GM12878 (cell line): Measurements from ENCODE around the gene CLCN7.

Experiments used
- EZH2 ChIP-seq: IDR thresholded peaks from 2 replicates; pipeline ENCODE4 v1.6.1; 2012; ENCODE audit warnings: low read depth, mild to moderate bottlenecking, control low read depth, inconsistent platforms, low read length, borderline replicate concordance; ENCODE audit not compliant: control insufficient read depth
- SMC3 ChIP-seq: IDR thresholded peaks from 2 replicates; pipeline ENCODE4 v1.6.1; 2011; ENCODE audit warnings: low read length, improper control_type of control experiment, borderline replicate concordance
- ZNF217 ChIP-seq: fragments of 450-650 bp; IDR thresholded peaks from 2 replicates; pipeline ENCODE4 v1.6.1; 2017; ENCODE audit warnings: antibody characterized with exemption, mild to moderate bottlenecking
- TF ChIP-seq, protein P1 (sequence below), 3 experiments: IDR thresholded peaks in 2 of 3; conservative IDR thresholded peaks in 1 of 3; 2 replicates each; pipeline ENCODE4 v1.5.1; 2011; ENCODE audit warnings: low read depth in 3 of 3, low read length in 3 of 3, mild to moderate bottlenecking in 3 of 3, control low read depth in 2 of 3, moderate library complexity in 2 of 3, inconsistent platforms in 1 of 3, mixed read lengths in 1 of 3; ENCODE audit not compliant: control insufficient read depth in 2 of 3, insufficient read depth in 1 of 3; ENCODE audit errors: extremely low read depth in 1 of 3

DNA sequence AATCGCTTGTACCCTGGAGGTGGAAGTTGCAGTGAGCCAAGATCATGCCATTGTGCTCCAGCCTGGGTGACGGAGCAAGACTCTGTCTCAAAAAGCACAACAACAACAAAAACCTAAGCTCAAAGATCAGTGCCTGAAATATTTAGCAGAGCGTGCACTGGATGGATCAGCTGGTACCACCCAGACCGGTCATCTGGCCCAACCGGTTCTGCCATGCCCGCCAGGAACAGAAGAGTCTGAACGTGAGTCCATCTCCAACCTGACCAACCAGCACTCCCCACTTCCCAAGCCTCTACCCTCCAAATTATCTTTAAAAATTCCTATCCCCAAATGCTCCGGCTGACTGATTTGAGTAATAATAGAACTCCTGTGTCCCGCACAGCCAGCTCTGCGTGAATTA, 52.8 kb downstream of the CLCN7 start:
- no peak for TF ChIP-seq ZNF217
- no peak for TF ChIP-seq SMC3
- TF ChIP-seq EZH2 = no peak
- TF ChIP-seq, protein P1, sequence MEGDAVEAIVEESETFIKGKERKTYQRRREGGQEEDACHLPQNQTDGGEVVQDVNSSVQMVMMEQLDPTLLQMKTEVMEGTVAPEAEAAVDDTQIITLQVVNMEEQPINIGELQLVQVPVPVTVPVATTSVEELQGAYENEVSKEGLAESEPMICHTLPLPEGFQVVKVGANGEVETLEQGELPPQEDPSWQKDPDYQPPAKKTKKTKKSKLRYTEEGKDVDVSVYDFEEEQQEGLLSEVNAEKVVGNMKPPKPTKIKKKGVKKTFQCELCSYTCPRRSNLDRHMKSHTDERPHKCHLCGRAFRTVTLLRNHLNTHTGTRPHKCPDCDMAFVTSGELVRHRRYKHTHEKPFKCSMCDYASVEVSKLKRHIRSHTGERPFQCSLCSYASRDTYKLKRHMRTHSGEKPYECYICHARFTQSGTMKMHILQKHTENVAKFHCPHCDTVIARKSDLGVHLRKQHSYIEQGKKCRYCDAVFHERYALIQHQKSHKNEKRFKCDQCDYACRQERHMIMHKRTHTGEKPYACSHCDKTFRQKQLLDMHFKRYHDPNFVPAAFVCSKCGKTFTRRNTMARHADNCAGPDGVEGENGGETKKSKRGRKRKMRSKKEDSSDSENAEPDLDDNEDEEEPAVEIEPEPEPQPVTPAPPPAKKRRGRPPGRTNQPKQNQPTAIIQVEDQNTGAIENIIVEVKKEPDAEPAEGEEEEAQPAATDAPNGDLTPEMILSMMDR (IDR thresholded peaks at IDR 0.05 in 2 of 3, conservative IDR thresholded peaks at IDR 0.05 in 1 of 3; ENCODE audit: control insufficient read depth in 2 of 3, extremely low read depth in 1 of 3, insufficient read depth in 1 of 3, low read depth in 3 of 3, low read length in 3 of 3) = no peak
